Activated naive CD8-positive, alpha-beta T cell treated with anti-CD3 and anti-CD28 coated beads, Interleukin-2, amount 10 ng/mL, durations not matched to agents 7 days and 5 days (primary cell): ENCODE measurements around the gene SMPD3. TPM values are rescaled to one million over a fixed set of nuclear protein-coding genes. Genes with fewer than 3 reads are reported as not detected.

Source experiments
- ATAC-seq: fragments of 150-1000 bp; cut with Tn5 transposase; one replicate; pipeline ENCODE4 v1.10.0; 2021; ENCODE audit warnings: low read depth, moderate library complexity
- POLR2A ChIA-PET: fragments of 350-600 bp; sonication (Branson Sonifier 250); formaldehyde crosslinking; loops from one replicate; lab custom pipeline; 2021; ENCODE audit warnings: antibody characterized with exemption; lab: Charles Lee
- DNase-seq: peaks from one replicate; pipeline ENCODE4 v3.0.0; 2021
- H3K27ac Mint-ChIP-seq: one replicate; pipeline ENCODE4 v1.8.0; 2022; ENCODE audit warnings: mild to moderate bottlenecking, mixed read lengths
- H3K27me3 Mint-ChIP-seq: one replicate; pipeline ENCODE4 v1.8.0; 2022; ENCODE audit warnings: mild to moderate bottlenecking, moderate library complexity, mixed read lengths
- H3K36me3 Mint-ChIP-seq: one replicate; pipeline ENCODE4 v1.8.0; 2021; ENCODE audit warnings: mild to moderate bottlenecking, mixed read lengths
- H3K4me1 Mint-ChIP-seq: one replicate; pipeline ENCODE4 v1.8.0; 2021; ENCODE audit warnings: mixed read lengths
- H3K4me3 Mint-ChIP-seq: one replicate; pipeline ENCODE4 v1.8.0; 2022; ENCODE audit warnings: mild to moderate bottlenecking, moderate library complexity, mixed read lengths
- H3K9me3 Mint-ChIP-seq: one replicate; pipeline ENCODE4 v1.8.0; 2021; ENCODE audit warnings: mixed read lengths
- total RNA-seq, 2 experiments: library from RNA; stranded (reverse); gene quantifications; one replicate each; pipeline ENCODE4 v1.2.3, GENCODE V29; 2021

The SMPD3 gene
- total RNA-seq, 2 experiments from 2014 or later = 16.0 to 16.9 TPM

- Mint-ChIP-seq H3K27me3 (peaks cover 16% of the 10 kb centered on the region), H3K4me3 (no peak overlapping the region), H3K36me3 (peaks cover 15% of the 10 kb centered on the region), H3K4me1 (peaks cover 16% of the 10 kb centered on the region), H3K27ac (no peak overlapping the region), H3K9me3 (no peaks in the 10 kb centered on the region)
- ATAC-seq (no peak), DNase-seq (peak; percentile 29)
- POLR2A ChIA-PET = interaction anchor here (2.1 kb wide), 1 partner anchor 9 kb away, joined by 7 read pairs; no protein-coding TSS in a partner anchor
Observed at GRCh38 chr16:68362262-68362913, 85.9 kb downstream of the SMPD3 start.

GRCh38 chr16:68361485-68361884 is 86.8 kb downstream of the SMPD3 start:
- Mint-ChIP-seq H3K27ac (no peak overlapping the region), H3K9me3 (no peaks in the 10 kb centered on the region), H3K27me3 (peaks cover 12% of the 10 kb centered on the region), H3K4me3 (no peak overlapping the region), H3K36me3 (peaks cover 16% of the 10 kb centered on the region), H3K4me1 (peaks cover 19% of the 10 kb centered on the region)
- DNase-seq = no peak
- POLR2A ChIA-PET = interaction anchor here (2.1 kb wide), 1 partner anchor 10 kb away, joined by 7 read pairs; no protein-coding TSS in a partner anchor
- ATAC-seq = no peak

DNA sequence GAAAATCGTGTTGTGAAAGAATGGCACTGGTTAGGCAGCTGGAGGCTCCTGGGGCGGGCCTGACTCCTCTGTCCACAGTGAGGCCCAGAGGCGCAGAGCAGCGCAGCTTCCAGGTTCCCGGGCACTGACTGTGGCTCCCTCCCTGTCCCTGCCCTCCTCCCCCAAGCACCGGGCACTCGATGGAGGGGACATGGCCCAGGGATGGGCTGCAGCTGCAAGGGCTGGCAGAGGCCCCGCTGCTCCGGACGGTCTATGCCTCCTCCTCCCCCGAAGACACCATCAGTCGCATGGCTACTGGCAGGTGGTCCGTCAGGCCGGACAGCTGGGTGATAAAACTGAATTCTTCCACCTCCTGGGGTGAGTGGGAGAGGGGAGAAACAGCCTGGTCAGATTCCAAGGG is 87.4 kb downstream of the SMPD3 start:
- Mint-ChIP-seq H3K27me3 (peaks cover 12% of the 10 kb centered on the region), H3K9me3 (no peaks in the 10 kb centered on the region), H3K4me1 (peaks cover 23% of the 10 kb centered on the region), H3K27ac (no peak overlapping the region), H3K4me3 (no peak overlapping the region), H3K36me3 (peaks cover 19% of the 10 kb centered on the region)
- DNase-seq = peak; percentile 30
- POLR2A ChIA-PET = interaction anchor here (0.6 to 1.5 kb wide), 3 partner anchors 13 to 97 kb away, joined by 3 to 4 read pairs (median 3); partner anchors contain the start of gene SLC7A6
- ATAC-seq = no peak

- H3K27ac Mint-ChIP-seq = peak overlapping the region; percentile 61
- H3K4me1 Mint-ChIP-seq = peaks cover 26% of the 10 kb centered on the region
- DNase-seq (no peak), ATAC-seq (no peak)
- H3K9me3 Mint-ChIP-seq = no peaks in the 10 kb centered on the region
- POLR2A ChIA-PET = interaction anchor here (0.6 to 1.5 kb wide), 4 partner anchors 13 to 295 kb away, joined by 3 to 4 read pairs (median 4); partner anchors contain the start of gene SLC7A6
- peaks cover 12% of the 10 kb centered on the region for H3K27me3 Mint-ChIP-seq
- no peak overlapping the region for H3K4me3 Mint-ChIP-seq
- H3K36me3 Mint-ChIP-seq = peaks cover 19% of the 10 kb centered on the region
Observed at GRCh38 chr16:68360547-68360946, 87.8 kb downstream of the SMPD3 start.

DNA sequence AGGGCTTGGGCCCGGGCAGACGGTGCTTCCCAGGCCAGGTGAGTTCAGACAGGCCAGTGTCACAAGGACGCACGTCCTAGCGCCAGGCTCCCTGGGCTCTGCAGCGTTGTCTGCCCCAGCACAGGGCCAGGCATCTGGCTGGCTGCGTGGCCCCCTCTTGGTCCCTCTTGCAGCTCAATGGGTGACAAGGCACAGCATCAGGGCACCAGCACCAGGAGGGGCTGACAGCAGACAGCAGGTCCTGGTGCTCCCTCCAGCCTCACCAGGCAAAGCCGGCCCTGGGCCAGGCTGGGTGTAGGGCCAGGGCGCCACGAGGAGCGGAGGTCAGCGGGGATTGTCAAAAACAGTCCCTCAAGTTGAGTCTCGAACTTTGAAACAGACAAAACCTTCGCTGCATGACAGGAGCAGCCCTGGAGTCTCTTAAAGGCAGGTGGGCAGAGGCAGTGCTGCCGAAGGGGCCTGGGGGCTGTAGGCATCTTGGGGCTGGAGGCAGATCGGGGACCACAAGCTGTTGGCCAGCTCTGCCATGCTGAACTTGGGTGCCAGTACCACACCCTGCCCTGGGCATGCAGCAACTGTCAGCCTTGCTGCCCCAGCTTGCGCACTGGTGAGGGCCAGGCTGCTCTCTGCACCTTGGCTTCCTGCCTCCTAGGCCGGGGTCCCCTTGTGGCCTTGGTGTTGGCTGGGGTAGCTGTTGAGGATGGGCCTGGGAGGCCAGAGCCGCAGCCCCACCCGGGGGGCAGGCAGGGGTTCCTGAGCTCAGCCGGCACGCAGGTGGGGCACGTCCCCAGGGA is 88.7 kb downstream of the SMPD3 start:
- H3K36me3 Mint-ChIP-seq = peaks cover 27% of the 10 kb centered on the region
- H3K4me1 Mint-ChIP-seq = peaks cover 33% of the 10 kb centered on the region
- peaks cover 12% of the 10 kb centered on the region for H3K27me3 Mint-ChIP-seq
- POLR2A ChIA-PET = interaction anchor here (0.5 to 1.5 kb wide), 5 partner anchors 11 to 355 kb away, joined by 3 to 6 read pairs (median 4); partner anchors contain the start of gene SLC7A6
- H3K27ac Mint-ChIP-seq = no peak overlapping the region
- DNase-seq = peak; percentile 31
- no peak overlapping the region for H3K4me3 Mint-ChIP-seq
- H3K9me3 Mint-ChIP-seq = no peaks in the 10 kb centered on the region
- no peak for ATAC-seq

- DNase-seq (no peak), ATAC-seq (no peak)
- Mint-ChIP-seq H3K27ac (no peak overlapping the region), H3K36me3 (peaks cover 33% of the 10 kb centered on the region), H3K4me3 (no peak overlapping the region), H3K9me3 (no peaks in the 10 kb centered on the region), H3K27me3 (peaks cover 5% of the 10 kb centered on the region), H3K4me1 (peaks cover 33% of the 10 kb centered on the region)
- POLR2A ChIA-PET = interaction anchor here (0.9 to 4.1 kb wide), 2 partner anchors 11 to 15 kb away, joined by 5 to 29 read pairs; no protein-coding TSS in a partner anchor
Observed at GRCh38 chr16:68358951-68359350, 89.4 kb downstream of the SMPD3 start.

DNA sequence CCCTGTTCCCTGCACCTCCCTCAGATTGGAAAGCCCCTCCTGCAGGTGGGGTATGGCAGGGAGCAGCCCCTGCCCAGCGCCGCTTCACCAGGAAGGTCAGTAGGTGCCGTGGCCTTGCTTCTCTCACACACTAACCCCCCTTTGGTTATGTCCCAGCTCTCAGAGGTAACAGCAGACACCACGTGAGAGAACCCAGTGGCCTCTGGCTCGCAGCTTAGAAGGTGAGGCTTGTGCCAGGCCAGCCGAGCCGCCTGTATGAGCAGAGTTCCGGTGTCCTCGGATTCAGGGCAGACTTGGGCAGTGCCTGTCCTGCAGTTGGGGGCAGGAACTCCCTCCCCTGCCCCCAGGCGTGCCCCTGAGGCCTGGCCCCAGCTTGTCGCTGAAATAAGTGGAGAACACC is 90.4 kb downstream of the SMPD3 start:
- Mint-ChIP-seq H3K4me3 (peak overlapping the region; percentile 10), H3K4me1 (peaks cover 33% of the 10 kb centered on the region), H3K27ac (peak overlapping the region; percentile 71), H3K9me3 (no peaks in the 10 kb centered on the region), H3K27me3 (peaks cover 4% of the 10 kb centered on the region), H3K36me3 (peaks cover 39% of the 10 kb centered on the region)
- POLR2A ChIA-PET = interaction anchor here (1.0 to 4.1 kb wide), 8 partner anchors 8 to 88 kb away, joined by 3 to 29 read pairs (median 10); no protein-coding TSS in a partner anchor
- ATAC-seq = no peak
- no peak for DNase-seq

DNA sequence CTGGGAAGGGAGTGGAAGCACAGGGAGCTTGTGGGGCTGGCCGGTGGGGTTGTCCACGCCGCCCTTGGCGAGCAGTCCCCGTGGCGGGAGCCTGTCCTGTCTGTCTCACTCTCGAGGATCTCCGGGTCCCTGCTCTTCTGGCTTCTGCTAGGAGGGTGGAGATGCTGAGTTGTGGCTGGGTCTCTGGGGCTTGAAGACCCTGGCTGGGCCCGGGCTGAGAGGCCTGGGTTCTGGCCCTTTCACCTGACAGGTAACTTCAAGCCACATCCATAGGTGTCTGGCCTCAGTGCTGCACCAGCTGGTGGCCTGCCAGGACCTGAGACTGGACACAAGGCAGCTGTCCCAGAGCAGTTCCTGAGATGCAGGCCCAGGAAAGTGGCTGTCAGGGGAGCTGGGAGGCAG is 90.8 kb downstream of the SMPD3 start:
- Mint-ChIP-seq H3K36me3 (peaks cover 41% of the 10 kb centered on the region), H3K4me1 (peaks cover 33% of the 10 kb centered on the region), H3K27ac (peak overlapping the region; percentile 71), H3K9me3 (no peaks in the 10 kb centered on the region), H3K4me3 (peak overlapping the region; percentile 10), H3K27me3 (peaks cover 4% of the 10 kb centered on the region)
- POLR2A ChIA-PET = interaction anchor here (1.0 to 4.1 kb wide), 8 partner anchors 8 to 88 kb away, joined by 3 to 29 read pairs (median 10); no protein-coding TSS in a partner anchor
- ATAC-seq = no peak
- peak; percentile 28 for DNase-seq

DNA sequence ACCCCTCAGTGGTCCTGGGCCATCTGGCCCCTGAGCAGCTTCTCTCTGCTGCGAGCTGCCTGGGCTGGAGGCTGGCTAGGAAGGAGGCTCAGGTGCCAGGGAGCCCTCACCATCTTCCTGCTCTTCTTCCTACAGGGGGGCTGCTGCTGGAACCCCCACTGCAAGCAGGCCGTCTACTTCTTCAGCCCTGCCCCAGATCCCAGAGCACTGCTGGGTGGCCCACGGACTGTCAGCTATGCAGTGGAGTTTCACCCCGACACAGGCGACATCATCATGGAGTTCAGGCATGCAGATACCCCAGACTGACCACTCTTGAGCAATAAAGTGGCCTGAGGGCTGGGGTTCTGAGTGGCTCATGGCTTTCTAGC is 91.4 kb downstream of the SMPD3 start:
- Mint-ChIP-seq H3K27me3 (peaks cover 4% of the 10 kb centered on the region), H3K27ac (peak overlapping the region; percentile 81), H3K36me3 (peaks cover 46% of the 10 kb centered on the region), H3K9me3 (no peaks in the 10 kb centered on the region), H3K4me3 (peak overlapping the region; percentile 68), H3K4me1 (peaks cover 33% of the 10 kb centered on the region)
- no peak for ATAC-seq
- POLR2A ChIA-PET = interaction anchor here (1.1 to 4.1 kb wide), 11 partner anchors 9 to 93 kb away, joined by 3 to 29 read pairs (median 9); partner anchors contain the start of genes PRMT7 and SLC7A6OS
- no peak for DNase-seq

GRCh38 chr16:68356249-68356918 is 91.9 kb downstream of the SMPD3 start:
- Mint-ChIP-seq H3K9me3 (no peaks in the 10 kb centered on the region), H3K36me3 (peaks cover 51% of the 10 kb centered on the region), H3K27me3 (peaks cover 4% of the 10 kb centered on the region), H3K4me3 (peak overlapping the region; percentile 68), H3K4me1 (peaks cover 34% of the 10 kb centered on the region), H3K27ac (peak overlapping the region; percentile 81)
- DNase-seq = peak; percentile 85
- POLR2A ChIA-PET = interaction anchor here (0.6 to 4.1 kb wide), 16 partner anchors 9 to 866 kb away, joined by 3 to 29 read pairs (median 4); partner anchors contain the start of genes PRMT7 and SLC7A6OS
- ATAC-seq = peak; percentile 82

DNA sequence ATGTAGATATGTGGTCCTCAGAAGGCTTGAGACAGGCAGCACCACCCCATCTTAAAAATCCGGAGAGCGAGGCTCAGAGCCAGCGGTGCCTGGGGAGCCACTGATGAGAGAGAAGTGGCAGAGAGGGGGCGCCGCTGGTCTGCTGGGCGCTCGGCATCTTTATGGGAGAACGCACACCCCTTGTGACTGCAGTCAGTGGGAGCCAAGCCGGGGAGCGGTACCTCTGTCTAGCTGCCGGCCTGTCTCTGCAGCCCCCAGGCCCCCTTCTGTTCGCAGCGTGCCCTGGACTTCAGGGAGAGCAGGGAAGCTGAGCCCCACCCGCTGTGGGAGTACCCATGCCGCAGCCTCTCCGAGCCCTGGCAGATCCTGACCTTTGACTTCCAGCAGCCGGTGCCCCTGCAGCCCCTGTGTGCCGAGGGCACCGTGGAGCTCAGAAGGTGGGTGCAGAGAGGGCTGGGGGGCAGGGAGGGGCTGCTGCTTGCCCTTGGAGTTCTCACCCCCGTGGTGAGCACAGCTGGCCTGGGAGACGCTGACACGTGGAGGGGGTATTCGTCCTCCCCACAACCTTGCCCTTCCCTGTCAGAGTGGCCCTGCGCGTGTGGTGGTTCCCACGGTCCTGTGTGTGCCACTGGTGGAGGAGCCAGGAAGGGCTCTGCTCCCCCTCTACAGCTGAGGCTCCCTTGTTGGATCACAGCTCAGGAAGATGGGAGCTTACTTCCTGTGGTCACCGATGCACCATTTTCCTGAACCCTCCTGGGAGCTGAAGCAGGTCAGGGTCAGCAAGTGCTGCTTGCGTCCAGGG is 92.7 kb downstream of the SMPD3 start:
- H3K27me3 Mint-ChIP-seq = peaks cover 4% of the 10 kb centered on the region
- peaks cover 52% of the 10 kb centered on the region for H3K36me3 Mint-ChIP-seq
- H3K4me3 Mint-ChIP-seq = peak overlapping the region; percentile 68
- ATAC-seq (peak; percentile 1), DNase-seq (peak; percentile 40)
- H3K9me3 Mint-ChIP-seq = no peaks in the 10 kb centered on the region
- H3K27ac Mint-ChIP-seq = peak overlapping the region; percentile 81
- POLR2A ChIA-PET = interaction anchor here (0.6 to 4.1 kb wide), 15 partner anchors 8 to 865 kb away, joined by 3 to 29 read pairs (median 5); partner anchors contain the start of genes PRMT7 and SLC7A6OS
- peaks cover 35% of the 10 kb centered on the region for H3K4me1 Mint-ChIP-seq

DNA sequence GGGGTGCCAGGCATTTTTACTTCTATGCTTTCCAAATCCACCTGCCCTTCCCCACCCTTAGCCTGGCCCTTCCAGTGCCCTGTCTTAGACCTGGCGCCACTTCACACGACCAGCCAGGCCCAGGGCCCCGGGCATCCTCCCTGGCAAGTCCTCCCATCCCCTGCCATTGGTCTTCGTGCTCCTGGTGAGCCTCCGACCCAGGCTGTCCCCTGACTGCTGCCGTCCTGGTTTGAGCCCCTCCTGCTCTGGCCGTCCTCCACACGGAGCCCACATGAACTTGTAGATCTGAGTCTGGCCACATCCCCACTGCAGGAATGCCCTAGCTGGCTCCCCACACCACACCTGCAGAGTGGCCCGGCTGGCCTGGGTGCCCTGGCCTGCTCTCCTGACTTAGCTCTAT is 93.5 kb downstream of the SMPD3 start:
- POLR2A ChIA-PET = interaction anchor here (3.0 to 4.1 kb wide), 3 partner anchors 8 to 15 kb away, joined by 13 to 29 read pairs (median 27); no protein-coding TSS in a partner anchor
- ATAC-seq = no peak
- no peak for DNase-seq
- no peaks in the 10 kb centered on the region for H3K9me3 Mint-ChIP-seq
- H3K4me3 Mint-ChIP-seq = no peak overlapping the region
- no peaks in the 10 kb centered on the region for H3K27me3 Mint-ChIP-seq
- peaks cover 54% of the 10 kb centered on the region for H3K36me3 Mint-ChIP-seq
- H3K27ac Mint-ChIP-seq = peak overlapping the region; percentile 45
- H3K4me1 Mint-ChIP-seq = peaks cover 34% of the 10 kb centered on the region
